ENCODE measurements around the gene PPT1.

PPT1 gene

GRCh38 chr1:40133312-40133665 is 36.2 kb upstream of the PPT1 start:
- no peak for TF ChIP-seq ZNF530 (tag by site-specific recombination; IDR thresholded peaks at IDR 0.05; ENCODE audit: low read depth)
- TF ChIP-seq, protein P1, sequence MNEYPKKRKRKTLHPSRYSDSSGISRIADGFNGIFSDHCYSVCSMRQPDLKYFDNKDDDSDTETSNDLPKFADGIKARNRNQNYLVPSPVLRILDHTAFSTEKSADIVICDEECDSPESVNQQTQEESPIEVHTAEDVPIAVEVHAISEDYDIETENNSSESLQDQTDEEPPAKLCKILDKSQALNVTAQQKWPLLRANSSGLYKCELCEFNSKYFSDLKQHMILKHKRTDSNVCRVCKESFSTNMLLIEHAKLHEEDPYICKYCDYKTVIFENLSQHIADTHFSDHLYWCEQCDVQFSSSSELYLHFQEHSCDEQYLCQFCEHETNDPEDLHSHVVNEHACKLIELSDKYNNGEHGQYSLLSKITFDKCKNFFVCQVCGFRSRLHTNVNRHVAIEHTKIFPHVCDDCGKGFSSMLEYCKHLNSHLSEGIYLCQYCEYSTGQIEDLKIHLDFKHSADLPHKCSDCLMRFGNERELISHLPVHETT (tag by site-specific recombination; IDR thresholded peaks at IDR 0.05): no peak
- TF ChIP-seq ZFP3 (tag by site-specific recombination; IDR thresholded peaks at IDR 0.05; ENCODE audit: low read depth): no peak
- H3K4me1 ChIP-seq (ENCODE audit: control insufficient read depth, insufficient read depth, low read length): no peaks in the 10 kb centered on the region
- ChIA-PET POLR2A (interaction anchor here (0.6 kb wide), 1 partner anchor 20 kb away, joined by 3 read pairs; no protein-coding TSS in a partner anchor), CTCF (interaction anchor here (0.6 to 1.7 kb wide), 3 partner anchors 10 to 716 kb away, joined by 3 to 10 read pairs (median 3); no protein-coding TSS in a partner anchor)
- no peak overlapping the region for H3K4me3 ChIP-seq (ENCODE audit: low read depth, low read length)
- H3K36me3 ChIP-seq (ENCODE audit: control insufficient read depth in 2 of 2, insufficient read depth in 1 of 2, low read length in 2 of 2): no peaks in the 10 kb centered on the region
- no peaks in the 10 kb centered on the region for H3K9me3 ChIP-seq (ENCODE audit: control insufficient read depth, insufficient read depth, low read depth, low read length)
- H3K27ac ChIP-seq (ENCODE audit: extremely low read depth, low read depth, low read length): no peak overlapping the region

- H3K4me3 ChIP-seq (ENCODE audit: low read depth, low read length): no peak overlapping the region
- no peaks in the 10 kb centered on the region for H3K36me3 ChIP-seq (ENCODE audit: control insufficient read depth in 2 of 2, insufficient read depth in 1 of 2, low read length in 2 of 2)
- POLR2A ChIA-PET: interaction anchor here (1.1 kb wide), 1 partner anchor 149 kb away, joined by 3 read pairs; no protein-coding TSS in a partner anchor
- CTCF ChIA-PET: interaction anchor here (0.6 to 1.7 kb wide), 4 partner anchors 8 to 717 kb away, joined by 3 to 10 read pairs (median 4); no protein-coding TSS in a partner anchor
- no peak overlapping the region for H3K27ac ChIP-seq (ENCODE audit: extremely low read depth, low read depth, low read length)
- no peak for TF ChIP-seq ZFP3 (tag by site-specific recombination; IDR thresholded peaks at IDR 0.05; ENCODE audit: low read depth)
- TF ChIP-seq ZNF48 (tag by site-specific recombination; IDR thresholded peaks at IDR 0.05): no peak
- no peak for TF ChIP-seq KLF1 (tag by site-specific recombination; IDR thresholded peaks at IDR 0.05)
- no peak for TF ChIP-seq KLF10 (tag by site-specific recombination; IDR thresholded peaks at IDR 0.05)
- no peak for TF ChIP-seq ZNF621 (tag by site-specific recombination; IDR thresholded peaks at IDR 0.05)
- no peak for TF ChIP-seq ZNF837 (tag by site-specific recombination; IDR thresholded peaks at IDR 0.05)
- TF ChIP-seq ZNF510 (tag by site-specific recombination; IDR thresholded peaks at IDR 0.05; ENCODE audit: insufficient replicate concordance): no peak
- no peak for TF ChIP-seq ZNF777 (tag by site-specific recombination; IDR thresholded peaks at IDR 0.05; ENCODE audit: borderline replicate concordance)
- no peak for TF ChIP-seq ZNF354C (tag by site-specific recombination; IDR thresholded peaks at IDR 0.05; ENCODE audit: borderline replicate concordance, low read depth)
- H3K9me3 ChIP-seq (ENCODE audit: control insufficient read depth, insufficient read depth, low read depth, low read length): no peaks in the 10 kb centered on the region
- H3K4me1 ChIP-seq (ENCODE audit: control insufficient read depth, insufficient read depth, low read length): no peaks in the 10 kb centered on the region
Observed at GRCh38 chr1:40132383-40133311, 35.6 kb upstream of the PPT1 start.

GRCh38 chr1:40130892-40131291 is 33.8 kb upstream of the PPT1 start:
- Histone ChIP-seq H3K4me1 (ENCODE audit: control insufficient read depth, insufficient read depth, low read length) (no peaks in the 10 kb centered on the region), H3K9me3 (ENCODE audit: control insufficient read depth, insufficient read depth, low read depth, low read length) (no peaks in the 10 kb centered on the region), H3K36me3 (ENCODE audit: control insufficient read depth in 2 of 2, insufficient read depth in 1 of 2, low read length in 2 of 2) (no peaks in the 10 kb centered on the region), H3K27ac (ENCODE audit: extremely low read depth, low read depth, low read length) (no peak overlapping the region), H3K4me3 (ENCODE audit: low read depth, low read length) (no peak overlapping the region)
- ChIA-PET CTCF (no interaction called here), POLR2A (interaction anchor here (1.1 kb wide), 1 partner anchor 151 kb away, joined by 3 read pairs; no protein-coding TSS in a partner anchor)
- no peak for TF ChIP-seq ZNF544 (tag by site-specific recombination; IDR thresholded peaks at IDR 0.05)
- peak; percentile 40; the same call in 1 of the 2 replicates for TF ChIP-seq SCRT2 (tag by site-specific recombination; IDR thresholded peaks at IDR 0.05)

DNA sequence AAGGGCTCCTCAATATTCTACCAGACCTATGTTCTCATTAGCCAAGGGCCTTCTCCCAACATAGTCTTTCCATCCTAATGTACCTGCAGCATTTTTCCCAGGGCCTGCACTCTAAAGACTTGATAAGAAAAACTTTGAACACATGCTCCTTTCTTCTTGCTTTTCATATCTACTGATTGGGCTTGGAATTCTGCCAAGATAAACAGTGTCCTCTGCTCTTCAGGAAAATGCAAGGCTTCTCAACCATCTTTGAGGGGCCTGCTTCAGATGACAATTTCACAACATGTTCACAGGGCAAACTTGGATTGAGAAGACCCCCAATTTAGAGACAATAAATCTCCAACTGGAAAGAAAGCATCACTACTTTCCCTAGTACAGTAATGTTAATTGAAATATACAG is 25.8 kb upstream of the PPT1 start:
- H3K4me1 ChIP-seq (ENCODE audit: control insufficient read depth, insufficient read depth, low read length): no peaks in the 10 kb centered on the region; the same call in 1 of the 2 replicates
- H3K27ac ChIP-seq (ENCODE audit: extremely low read depth, low read depth, low read length): no peak overlapping the region
- TF ChIP-seq ZNF112 (tag by site-specific recombination; IDR thresholded peaks at IDR 0.05): no peak
- TF ChIP-seq BCL6B (tag by site-specific recombination; IDR thresholded peaks at IDR 0.05): peak; percentile 89
- no peak for TF ChIP-seq ZNF26 (tag by site-specific recombination; IDR thresholded peaks at IDR 0.05)
- H3K9me3 ChIP-seq (ENCODE audit: control insufficient read depth, insufficient read depth, low read depth, low read length): no peaks in the 10 kb centered on the region
- H3K36me3 ChIP-seq (ENCODE audit: control insufficient read depth in 2 of 2, insufficient read depth in 1 of 2, low read length in 2 of 2): no peaks in the 10 kb centered on the region
- CTCF ChIA-PET: no interaction called here
- POLR2A ChIA-PET: no interaction called here
- no peak overlapping the region for H3K4me3 ChIP-seq (ENCODE audit: low read depth, low read length)
